DMS53 (cell line): ENCODE data around the gene DVL2.
A peak's percentile ranks its signal among the peaks of the same experiment; 100 is the strongest.
"Not testable (repeated sequence)": the region's sequence is repeated elsewhere in the genome, so short reads cannot be mapped to it uniquely, and the experiment has no call there.

ENCODE experiments used
- DNase-seq: peaks from one replicate; lab custom pipeline; 2025; lab: John Stamatoyannopoulos, UW

DVL2 gene

GRCh38 chr17:7196651-7197401 is 37.5 kb downstream of the DVL2 start:
- no peak for DNase-seq

GRCh38 chr17:7195971-7196370 is 38.3 kb downstream of the DVL2 start:
- DNase-seq: no peak

GRCh38 chr17:7192271-7192937 is 41.9 kb downstream of the DVL2 start:
- no peak for DNase-seq

DNA sequence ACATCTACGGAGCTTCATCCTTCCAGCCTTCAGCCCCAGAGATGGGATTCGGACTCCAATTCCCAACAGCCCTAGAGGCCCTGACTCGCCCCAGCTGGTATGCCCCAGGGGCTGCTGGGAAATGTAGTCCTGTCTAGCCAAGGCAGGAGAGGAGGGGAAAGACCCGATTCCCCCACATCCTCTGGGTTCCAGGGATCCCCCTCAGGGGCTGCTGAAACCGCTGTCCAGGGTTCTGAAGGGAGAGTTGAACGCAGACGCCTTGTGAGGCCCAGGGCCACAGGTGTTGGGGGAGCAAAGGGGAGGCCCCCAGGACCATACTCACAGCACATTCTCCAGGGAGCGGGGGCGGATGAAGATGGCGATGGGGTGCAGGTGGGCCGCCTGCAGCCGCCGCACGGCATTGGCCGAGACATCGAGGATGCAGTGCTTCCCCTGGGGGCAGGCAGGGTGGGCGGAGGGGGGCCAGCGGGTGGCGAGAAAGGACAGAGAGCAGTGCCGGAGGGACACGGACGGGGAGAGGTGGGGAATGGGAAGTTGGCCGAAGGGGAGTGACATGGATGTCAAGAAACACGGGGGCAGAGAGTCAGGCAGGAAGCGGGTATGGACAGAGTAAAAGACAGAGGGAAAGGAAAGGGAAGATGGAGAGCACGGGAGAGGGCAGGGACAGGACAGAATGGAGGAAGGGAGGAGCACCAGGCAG is 42.6 kb downstream of the DVL2 start:
- DNase-seq: peak; percentile 77

DNA sequence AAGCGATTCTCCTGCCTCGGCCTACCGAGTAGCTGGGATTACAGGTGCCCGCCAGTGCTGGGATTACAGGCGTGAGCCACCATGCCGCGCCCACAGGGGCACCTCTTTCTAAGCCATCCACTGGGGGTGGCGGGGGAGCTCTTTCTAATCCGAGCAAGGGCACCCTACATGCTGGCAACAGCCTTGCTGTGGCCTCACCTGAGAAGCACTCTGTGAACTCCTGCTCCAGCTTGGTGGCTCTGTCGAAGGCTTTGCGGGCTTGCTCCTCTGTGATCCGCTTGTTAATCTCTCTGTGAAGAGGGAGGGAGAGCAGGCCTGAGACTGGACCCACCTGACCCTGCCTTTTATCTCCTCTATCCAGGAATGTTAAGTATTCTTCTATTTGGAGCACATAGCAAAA is 43.2 kb downstream of the DVL2 start:
- DNase-seq: no peak

DNA sequence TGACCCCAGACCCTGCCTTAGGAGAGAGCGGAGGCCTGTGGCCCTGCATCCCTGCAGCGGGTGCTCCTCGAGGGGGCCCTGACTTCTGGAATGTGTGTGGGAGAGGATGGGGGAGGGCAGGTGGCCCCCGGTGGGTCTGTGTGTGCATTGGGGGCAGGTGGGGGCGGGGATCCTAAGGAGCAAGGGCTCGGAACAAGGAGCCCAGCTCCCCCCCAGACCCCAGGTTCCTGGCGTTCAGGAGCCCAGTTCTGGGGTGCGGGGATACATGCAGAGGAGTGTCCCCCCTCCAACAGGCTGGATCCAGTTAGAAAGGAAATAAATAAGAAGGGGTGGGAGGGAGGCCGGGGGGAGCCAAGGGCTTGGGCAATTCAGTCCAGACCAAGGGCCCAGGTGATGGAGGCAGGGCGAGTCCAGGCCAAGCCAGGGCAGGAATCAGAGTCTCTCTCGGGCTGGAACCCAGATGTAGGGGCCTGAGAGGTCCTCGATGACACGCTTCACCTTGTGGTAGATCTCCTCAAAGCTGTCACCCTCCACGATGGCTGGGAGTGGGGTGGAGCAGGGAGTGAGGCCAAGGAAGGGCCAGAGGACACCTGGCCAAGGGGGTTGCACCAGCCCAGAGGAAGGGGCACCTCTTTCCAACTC is 43.9 kb downstream of the DVL2 start:
- no peak for DNase-seq

- DNase-seq: peak; percentile 40
Measured at GRCh38 chr17:7186241-7186640, 48.1 kb downstream of the DVL2 start.

DNA sequence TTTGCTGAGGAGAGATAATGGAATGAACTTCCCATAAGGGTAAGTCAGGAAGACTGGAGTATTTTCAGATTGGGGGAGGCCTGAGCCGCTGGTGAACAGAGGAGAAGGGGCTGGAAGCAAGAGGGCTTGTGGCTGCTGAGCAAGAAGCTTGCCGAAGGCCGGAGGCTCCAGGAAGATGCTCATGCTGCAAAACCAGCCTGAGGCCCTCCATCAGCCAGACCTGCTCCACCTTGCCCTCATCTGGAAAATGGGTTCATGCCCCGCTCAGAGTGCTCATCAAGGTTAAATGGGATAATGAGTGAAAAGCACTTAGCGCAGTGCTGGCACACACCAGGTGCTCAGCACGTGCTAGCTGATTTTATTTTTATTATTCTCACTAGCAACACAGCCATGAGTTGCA is 49.7 kb downstream of the DVL2 start:
- no peak for DNase-seq

DNA sequence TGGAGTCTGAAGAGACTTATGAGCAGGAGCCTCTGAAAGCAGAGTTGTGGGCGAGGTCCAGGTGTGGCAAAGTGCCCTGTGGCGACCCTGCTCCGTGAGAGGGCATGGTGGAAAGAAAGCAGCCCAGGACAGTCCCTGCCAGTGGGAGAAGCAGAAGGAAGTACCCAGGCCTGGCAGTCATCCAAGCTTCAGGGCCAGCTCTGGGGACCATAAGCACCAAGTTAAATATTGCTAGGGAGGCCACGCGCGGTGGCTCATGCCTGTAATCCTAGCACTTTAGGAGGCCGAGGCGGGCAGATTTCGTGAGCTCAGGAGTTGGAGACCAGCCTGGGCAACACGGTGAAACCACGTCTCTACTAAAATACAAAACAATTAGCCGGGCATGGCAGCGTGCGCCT is 50.2 kb downstream of the DVL2 start:
- DNase-seq: peak; percentile 94

GRCh38 chr17:7183433-7184090 is 50.8 kb downstream of the DVL2 start:
- peak; percentile 87 for DNase-seq

- not testable (repeated sequence) for DNase-seq
Measured at GRCh38 chr17:7182101-7182500, 52.2 kb downstream of the DVL2 start.

DNA sequence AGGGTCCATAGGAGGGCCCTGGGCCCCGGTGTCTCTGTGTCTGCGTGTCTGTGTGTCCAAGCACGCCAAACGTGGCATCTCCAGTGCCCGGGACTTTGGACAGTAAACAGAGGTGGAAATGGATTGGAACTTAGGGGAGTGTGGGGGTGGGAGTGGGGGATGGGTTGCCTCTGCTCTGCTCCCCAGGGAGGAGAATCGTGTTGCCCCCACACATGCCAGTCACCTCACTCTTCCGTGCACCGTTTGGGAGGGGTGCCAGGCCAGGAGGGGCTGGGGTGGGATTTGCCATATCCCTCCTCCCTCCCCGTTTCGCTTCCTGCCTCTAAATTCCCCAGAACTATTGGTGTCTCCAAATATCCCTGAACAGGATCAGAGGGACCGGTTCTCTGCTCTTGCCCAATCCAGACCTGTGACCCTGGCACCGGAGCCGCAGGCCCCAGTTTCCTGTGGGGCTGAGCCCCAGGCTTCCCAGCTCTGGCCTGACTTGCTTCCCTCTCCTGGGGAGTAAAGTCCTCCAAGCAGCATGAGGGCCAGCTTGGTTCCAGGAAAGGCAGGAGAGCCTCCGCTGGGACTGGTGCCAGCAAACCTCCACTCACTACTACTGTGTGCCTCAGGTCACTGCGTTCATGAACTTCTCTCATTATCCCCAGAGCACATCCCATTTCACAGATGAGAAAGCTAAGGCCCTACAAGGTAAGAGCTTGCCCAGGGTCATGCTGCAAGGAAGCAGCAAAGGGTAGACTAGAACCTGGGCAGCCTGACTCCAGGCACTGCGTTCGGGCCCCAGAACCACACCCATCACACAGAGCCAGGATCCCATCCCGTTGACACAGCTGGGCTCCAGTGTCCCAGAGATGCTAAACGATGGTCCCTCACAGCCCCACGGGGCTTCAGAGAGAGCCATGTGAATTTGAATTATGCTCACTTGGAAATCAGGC is 54.7 kb downstream of the DVL2 start, which contains the start of gene ASGR1:
ASGR1 (minus strand) TSS at position 54 of the 938 bp plus-strand sequence. CDS start 807 bp downstream, outside the sequence.
- DNase-seq: no peak

DNA sequence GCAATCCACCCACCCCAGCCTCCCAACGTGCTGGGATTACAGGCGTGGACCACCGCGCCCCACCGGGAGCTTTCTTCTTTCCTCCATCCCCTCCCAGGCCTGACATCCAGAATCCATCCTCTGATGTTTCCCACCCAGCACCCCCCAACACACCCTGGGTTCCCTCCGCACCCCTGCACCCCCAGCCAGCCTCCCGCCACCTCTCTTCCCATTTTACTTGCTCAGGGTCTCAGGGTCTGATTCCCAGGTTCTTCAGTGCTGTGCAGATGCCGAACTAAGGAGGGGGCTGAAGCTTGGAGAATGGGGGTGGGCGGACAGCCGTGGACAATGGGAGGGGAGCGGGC is 55.4 kb downstream of the DVL2 start:
- no peak for DNase-seq

GRCh38 chr17:7177954-7178477 is 56.3 kb downstream of the DVL2 start:
- peak; percentile 93 for DNase-seq

- peak; percentile 89 for DNase-seq
Measured at GRCh38 chr17:7177191-7177953, 56.9 kb downstream of the DVL2 start.

- DNase-seq: peak; percentile 43
Measured at GRCh38 chr17:7176841-7177190, 57.5 kb downstream of the DVL2 start.

GRCh38 chr17:7176107-7176840 is 58.0 kb downstream of the DVL2 start:
- DNase-seq: no peak
